Omental fat pad (tissue), 4 donors: ENCODE measurements around the gene IFI16. TPM values are rescaled to one million over a fixed set of nuclear protein-coding genes. Genes with fewer than 3 reads are reported as not detected.
"Not testable (repeated sequence)": the region's sequence is repeated elsewhere in the genome, so short reads cannot be mapped to it uniquely, and the experiment has no call there.

Experiments used
- ATAC-seq: fragments of 150-250 bp; one replicate; pipeline ENCODE4 v1.9.1; 2016; ENCODE audit warnings: mild to moderate bottlenecking, moderate library complexity; ENCODE audit not compliant: low FRiP score
- DNase-seq: peaks from one replicate; pipeline ENCODE4 v3.0.0-alpha.2; 2019; ENCODE audit warnings: low spot score
- CTCF ChIP-seq, 3 donors: fragments of 450-650 bp; IDR thresholded peaks; one replicate each; pipeline ENCODE4 v1.5.1; 2016 to 2017; ENCODE audit warnings: antibody characterized with exemption in 3 of 3, mild to moderate bottlenecking in 3 of 3, moderate library complexity in 2 of 3
- total RNA-seq, 4 donors: library from RNA; depleted of rRNA; stranded (reverse); fragments of >200 nt; gene quantifications; one replicate each; pipeline ENCODE4 v1.1.0, GENCODE V29; 2016

Gene IFI16
- total RNA-seq, 4 donors from 2014 or later = 94.5 to 304 (median 131) TPM

GRCh38 chr1:159012495-159012894 is 2.8 kb downstream of the IFI16 start:
- TF ChIP-seq CTCF (IDR thresholded peaks at IDR 0.05) = no peak
- DNase-seq (no peak), ATAC-seq (no peak)

GRCh38 chr1:159014003-159014571 is 4.4 kb downstream of the IFI16 start:
- DNase-seq (no peak), ATAC-seq (no peak)
- TF ChIP-seq CTCF (IDR thresholded peaks at IDR 0.05) = no peak

GRCh38 chr1:159014851-159015250 is 5.1 kb downstream of the IFI16 start:
- TF ChIP-seq CTCF (IDR thresholded peaks at IDR 0.05) = no peak
- DNase-seq (no peak), ATAC-seq (no peak)

GRCh38 chr1:159015440-159015909 is 5.8 kb downstream of the IFI16 start:
- ATAC-seq (peak; percentile 86), DNase-seq (no peak)
- no peak for TF ChIP-seq CTCF (IDR thresholded peaks at IDR 0.05)

- TF ChIP-seq CTCF (IDR thresholded peaks at IDR 0.05) = no peak
- no peak for ATAC-seq
- no peak for DNase-seq
Observed at GRCh38 chr1:159023723-159024122, 14.0 kb downstream of the IFI16 start.

GRCh38 chr1:159025043-159025442 is 15.3 kb downstream of the IFI16 start:
- no peak for TF ChIP-seq CTCF (IDR thresholded peaks at IDR 0.05)
- DNase-seq = no peak
- no peak for ATAC-seq

- ATAC-seq = not testable (repeated sequence)
Observed at GRCh38 chr1:159026841-159027240, 17.1 kb downstream of the IFI16 start.

More at GRCh38 chr1:159026841-159027240, 17.1 kb downstream of the IFI16 start:
- not testable (repeated sequence) for DNase-seq
